Ishikawa (cell line): ENCODE measurements around the gene AMN.

Experiments
- CEBPB ChIP-seq: IDR thresholded peaks from 2 replicates; pipeline ENCODE4 v1.6.1; 2012
- EP300 ChIP-seq: IDR thresholded peaks from 2 replicates; pipeline ENCODE4 v1.6.1; 2012; ENCODE audit warnings: borderline replicate concordance
- NFIC ChIP-seq: IDR thresholded peaks from 2 replicates; pipeline ENCODE4 v1.6.1; 2012
- RAD21 ChIP-seq: IDR thresholded peaks from 2 replicates; pipeline ENCODE4 v1.6.1; 2012; ENCODE audit warnings: low read depth
- TAF1 ChIP-seq: IDR thresholded peaks from 2 replicates; pipeline ENCODE4 v1.6.1; 2012; ENCODE audit warnings: low read depth, mild to moderate bottlenecking
- TCF12 ChIP-seq: IDR thresholded peaks from 2 replicates; pipeline ENCODE4 v1.6.1; 2012; ENCODE audit warnings: low read depth
- TEAD4 ChIP-seq: IDR thresholded peaks from 2 replicates; pipeline ENCODE4 v1.6.1; 2012
- YY1 ChIP-seq: IDR thresholded peaks from 2 replicates; pipeline ENCODE4 v1.6.1; 2012; ENCODE audit warnings: low read depth
- TF ChIP-seq, protein P1 (sequence below): IDR thresholded peaks from 2 replicates; pipeline ENCODE4 v1.6.1; 2012; ENCODE audit warnings: low read depth, mild to moderate bottlenecking
- TF ChIP-seq, protein P2 (sequence below): IDR thresholded peaks from 2 replicates; pipeline ENCODE4 v1.6.1; 2012
- TF ChIP-seq, protein P3 (sequence below): IDR thresholded peaks from 2 replicates; pipeline ENCODE4 v1.6.1; 2012

DNA sequence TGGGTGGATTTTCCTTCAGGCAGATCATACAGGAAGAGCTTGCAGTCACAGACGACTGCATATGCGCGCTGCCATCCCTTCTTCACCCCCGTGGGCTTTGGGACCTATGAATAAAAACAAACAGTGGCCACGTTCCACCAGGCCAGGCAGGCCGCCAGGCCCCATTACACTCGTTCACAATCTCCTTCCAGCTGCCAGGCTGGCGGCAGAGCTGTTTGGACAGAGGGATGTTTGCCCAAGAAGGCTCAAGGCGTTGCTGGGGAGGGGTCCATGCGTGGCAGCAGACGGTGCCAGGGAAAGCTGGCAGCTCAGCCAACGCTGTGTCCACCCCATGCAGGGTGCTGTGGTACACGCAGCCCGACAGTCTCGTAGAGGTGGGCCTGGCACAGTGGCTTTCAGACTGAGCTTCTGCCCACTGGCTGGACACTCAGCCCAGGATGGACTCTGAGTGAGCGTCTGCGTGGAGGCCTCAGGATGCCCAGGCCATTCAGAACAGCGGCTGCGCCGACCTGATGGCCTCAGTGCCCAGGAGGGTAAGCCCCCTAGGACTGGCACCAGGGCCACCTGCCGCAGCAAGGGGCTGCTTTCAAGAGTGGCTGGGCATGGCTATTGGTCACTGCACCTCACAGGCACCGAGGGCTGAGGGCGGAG lies 27.5 kb downstream of the AMN start:
- TF ChIP-seq, protein P1, sequence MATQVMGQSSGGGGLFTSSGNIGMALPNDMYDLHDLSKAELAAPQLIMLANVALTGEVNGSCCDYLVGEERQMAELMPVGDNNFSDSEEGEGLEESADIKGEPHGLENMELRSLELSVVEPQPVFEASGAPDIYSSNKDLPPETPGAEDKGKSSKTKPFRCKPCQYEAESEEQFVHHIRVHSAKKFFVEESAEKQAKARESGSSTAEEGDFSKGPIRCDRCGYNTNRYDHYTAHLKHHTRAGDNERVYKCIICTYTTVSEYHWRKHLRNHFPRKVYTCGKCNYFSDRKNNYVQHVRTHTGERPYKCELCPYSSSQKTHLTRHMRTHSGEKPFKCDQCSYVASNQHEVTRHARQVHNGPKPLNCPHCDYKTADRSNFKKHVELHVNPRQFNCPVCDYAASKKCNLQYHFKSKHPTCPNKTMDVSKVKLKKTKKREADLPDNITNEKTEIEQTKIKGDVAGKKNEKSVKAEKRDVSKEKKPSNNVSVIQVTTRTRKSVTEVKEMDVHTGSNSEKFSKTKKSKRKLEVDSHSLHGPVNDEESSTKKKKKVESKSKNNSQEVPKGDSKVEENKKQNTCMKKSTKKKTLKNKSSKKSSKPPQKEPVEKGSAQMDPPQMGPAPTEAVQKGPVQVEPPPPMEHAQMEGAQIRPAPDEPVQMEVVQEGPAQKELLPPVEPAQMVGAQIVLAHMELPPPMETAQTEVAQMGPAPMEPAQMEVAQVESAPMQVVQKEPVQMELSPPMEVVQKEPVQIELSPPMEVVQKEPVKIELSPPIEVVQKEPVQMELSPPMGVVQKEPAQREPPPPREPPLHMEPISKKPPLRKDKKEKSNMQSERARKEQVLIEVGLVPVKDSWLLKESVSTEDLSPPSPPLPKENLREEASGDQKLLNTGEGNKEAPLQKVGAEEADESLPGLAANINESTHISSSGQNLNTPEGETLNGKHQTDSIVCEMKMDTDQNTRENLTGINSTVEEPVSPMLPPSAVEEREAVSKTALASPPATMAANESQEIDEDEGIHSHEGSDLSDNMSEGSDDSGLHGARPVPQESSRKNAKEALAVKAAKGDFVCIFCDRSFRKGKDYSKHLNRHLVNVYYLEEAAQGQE = no peak
- TF ChIP-seq TCF12 (no peak), EP300 (no peak), TAF1 (no peak), TEAD4 (no peak), RAD21 (no peak), YY1 (no peak), CEBPB (no peak), NFIC (no peak)
- TF ChIP-seq, protein P2, sequence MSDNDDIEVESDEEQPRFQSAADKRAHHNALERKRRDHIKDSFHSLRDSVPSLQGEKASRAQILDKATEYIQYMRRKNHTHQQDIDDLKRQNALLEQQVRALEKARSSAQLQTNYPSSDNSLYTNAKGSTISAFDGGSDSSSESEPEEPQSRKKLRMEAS = no peak
- TF ChIP-seq, protein P3, sequence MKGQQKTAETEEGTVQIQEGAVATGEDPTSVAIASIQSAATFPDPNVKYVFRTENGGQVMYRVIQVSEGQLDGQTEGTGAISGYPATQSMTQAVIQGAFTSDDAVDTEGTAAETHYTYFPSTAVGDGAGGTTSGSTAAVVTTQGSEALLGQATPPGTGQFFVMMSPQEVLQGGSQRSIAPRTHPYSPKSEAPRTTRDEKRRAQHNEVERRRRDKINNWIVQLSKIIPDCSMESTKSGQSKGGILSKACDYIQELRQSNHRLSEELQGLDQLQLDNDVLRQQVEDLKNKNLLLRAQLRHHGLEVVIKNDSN = no peak
